Tongue (tissue), 2 donors: ENCODE results near the gene IQCF6. TPM values are rescaled to one million over a fixed set of nuclear protein-coding genes. Genes with fewer than 3 reads are reported as not detected.
"Not testable (repeated sequence)": the region's sequence is repeated elsewhere in the genome, so short reads cannot be mapped to it uniquely, and the experiment has no call there.

ENCODE experiments used
- DNase-seq: peaks from one replicate; pipeline ENCODE4 v3.0.0-alpha.2; 2015
- total RNA-seq: library from RNA; depleted of rRNA; stranded (reverse); fragments of >200 nt; gene quantifications from one replicate; pipeline ENCODE4 v1.2.3, GENCODE V29; 2014

Gene IQCF6
- total RNA-seq, 1 donor from 2014 or later: not detected

DNA sequence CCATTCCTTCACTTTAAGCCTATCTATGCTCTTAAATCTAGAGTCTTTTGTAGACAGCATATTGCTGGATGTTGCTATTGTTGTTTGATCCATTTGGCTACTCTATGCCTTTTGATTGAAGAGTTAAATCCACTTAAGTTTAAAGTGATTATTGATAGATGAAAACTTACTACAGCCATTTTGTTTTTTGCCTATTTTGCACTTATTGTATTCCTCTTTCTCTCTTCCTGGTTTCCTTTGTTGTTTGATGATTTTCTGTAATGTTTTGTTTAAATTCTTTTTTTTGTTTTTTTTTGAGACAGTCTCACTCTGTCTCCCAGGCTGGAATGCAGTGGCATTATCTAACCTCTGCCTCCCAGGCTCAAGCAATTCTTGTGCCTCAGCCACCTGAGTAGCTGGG lies 19.8 kb downstream of the IQCF6 start:
- DNase-seq: no peak

DNA sequence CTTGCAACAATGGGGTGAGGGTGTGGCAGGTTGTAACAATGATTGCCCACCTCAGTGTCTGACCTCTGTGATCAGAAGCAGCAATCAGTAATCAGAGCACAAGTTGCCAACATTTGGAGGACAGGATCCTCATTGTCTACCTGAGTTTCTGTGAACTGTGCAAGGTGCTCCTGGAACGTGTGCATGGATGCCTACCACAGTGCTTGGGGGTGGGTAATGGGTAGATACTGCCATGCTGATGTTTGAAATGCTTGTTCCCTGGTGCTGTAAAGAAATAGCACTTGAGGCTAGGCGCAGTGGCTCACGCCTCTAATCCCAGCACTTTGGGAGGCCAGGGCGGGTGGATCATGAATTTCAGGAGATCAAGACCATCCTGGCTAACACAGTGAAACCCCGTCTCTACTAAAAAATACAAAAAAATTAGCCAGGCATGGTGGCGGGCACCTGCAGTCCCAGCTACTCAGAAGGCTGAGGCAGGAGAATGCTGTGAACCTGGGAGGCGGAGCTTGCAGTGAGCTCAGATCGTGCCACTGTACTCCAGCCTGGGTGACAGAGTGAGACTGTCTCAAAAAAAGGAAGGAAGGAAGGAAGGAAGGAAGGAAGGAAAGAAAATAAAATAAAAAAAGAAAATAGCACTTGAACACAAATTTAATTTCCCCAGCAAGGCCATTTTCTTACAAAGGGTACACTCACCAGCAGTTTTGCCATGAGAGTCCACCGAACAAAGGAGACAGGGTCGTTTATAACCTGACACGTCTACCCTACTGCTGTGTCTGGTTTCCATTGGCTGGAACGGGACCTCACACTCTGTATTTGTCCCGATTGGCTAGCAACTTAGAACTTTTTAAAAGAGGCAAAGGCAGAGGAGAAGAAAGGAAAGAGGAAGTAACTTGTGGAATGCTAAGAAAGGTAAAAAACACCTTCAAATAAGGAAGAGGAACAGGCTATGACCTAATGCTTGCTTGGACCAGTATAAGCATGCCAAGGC lies 25.0 kb downstream of the IQCF6 start:
- DNase-seq: not testable (repeated sequence)

DNA sequence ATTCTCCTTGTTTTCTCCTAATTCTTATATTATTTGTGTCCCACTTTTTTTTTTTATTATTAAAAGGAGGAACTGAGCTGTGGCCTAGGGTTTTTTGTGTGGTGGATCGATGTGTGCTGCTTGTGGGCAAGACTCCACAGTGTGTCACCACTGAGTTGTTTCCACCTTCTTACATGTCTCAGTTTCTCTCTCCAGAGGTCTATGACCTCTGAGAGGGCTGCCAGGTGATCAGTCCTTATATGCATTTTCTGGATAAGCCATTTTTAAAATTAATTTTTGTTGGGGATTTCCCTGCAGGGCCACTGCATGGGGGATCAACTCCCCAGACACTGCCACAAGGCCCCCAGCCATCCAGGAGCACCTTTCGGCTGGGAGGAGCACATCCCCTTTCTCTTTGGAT lies 27.8 kb downstream of the IQCF6 start:
- no peak for DNase-seq

- DNase-seq: no peak
Observed at GRCh38 chr3:51750878-51751277, 28.2 kb downstream of the IQCF6 start.

- no peak for DNase-seq
Observed at GRCh38 chr3:51748327-51748726, 30.7 kb downstream of the IQCF6 start.

- DNase-seq: no peak
Observed at GRCh38 chr3:51747840-51748239, 31.2 kb downstream of the IQCF6 start.

- DNase-seq: not testable (repeated sequence)
Observed at GRCh38 chr3:51742978-51743377, 36.1 kb downstream of the IQCF6 start.

GRCh38 chr3:51742320-51742719 lies 36.7 kb downstream of the IQCF6 start:
- DNase-seq: not testable (repeated sequence)

DNA sequence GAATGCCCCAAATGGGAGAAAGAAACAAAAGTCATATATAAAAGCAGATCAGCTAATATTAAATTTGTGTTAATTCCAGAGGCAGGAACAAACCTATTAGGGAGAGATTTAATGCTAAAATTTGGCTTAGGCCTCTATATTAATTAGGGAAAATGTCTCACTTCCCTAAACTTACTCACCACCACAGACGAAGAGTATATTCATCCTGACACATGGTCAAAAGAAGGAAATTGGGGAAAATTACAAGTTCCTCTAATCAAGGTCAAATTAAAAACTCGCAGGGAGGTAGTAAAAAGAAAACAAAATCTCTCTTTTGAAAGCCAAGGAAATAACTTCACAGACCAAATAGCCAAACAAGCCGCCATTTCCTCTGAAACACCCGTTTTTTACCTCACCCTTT lies 39.9 kb downstream of the IQCF6 start:
- DNase-seq: no peak

DNA sequence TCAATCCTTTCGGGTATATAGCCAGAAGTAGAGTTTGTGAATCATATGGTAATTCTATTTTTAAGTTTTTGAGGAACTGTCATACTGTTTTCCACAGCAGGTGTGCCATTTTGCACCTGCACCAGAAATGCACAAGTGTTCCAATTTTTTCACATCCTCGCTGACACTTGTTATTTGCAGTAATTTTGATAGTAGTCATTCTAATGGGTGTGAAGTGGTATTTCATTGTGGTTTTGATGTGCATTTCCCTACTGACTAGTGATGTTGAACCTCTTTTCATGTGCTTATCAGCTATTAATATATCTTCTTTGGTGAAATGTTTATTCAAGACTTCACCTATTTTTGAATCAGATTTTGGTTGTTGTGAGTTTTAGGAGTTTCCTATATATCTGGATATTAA lies 43.1 kb downstream of the IQCF6 start:
- DNase-seq: no peak

DNA sequence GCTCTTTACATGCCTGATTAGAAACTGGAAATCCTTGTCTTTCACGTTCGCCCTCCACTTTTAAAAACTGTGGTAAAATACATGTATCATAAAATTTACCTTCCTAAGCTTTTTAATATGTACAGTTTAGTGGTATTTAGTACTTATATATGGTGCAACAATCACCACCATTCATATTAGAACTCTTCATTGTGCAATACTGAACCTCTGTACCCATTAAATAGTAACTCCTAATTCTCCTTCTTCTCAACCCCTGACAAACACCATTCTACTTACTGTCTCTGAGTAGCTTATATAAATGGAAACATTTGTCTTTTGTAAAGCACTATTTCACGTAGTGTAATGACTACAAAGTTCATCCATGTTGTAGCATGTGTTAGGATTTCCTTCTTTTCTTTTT lies 44.0 kb downstream of the IQCF6 start:
- DNase-seq: no peak

- DNase-seq: no peak
Observed at GRCh38 chr3:51734572-51734907, 44.5 kb downstream of the IQCF6 start.

GRCh38 chr3:51733859-51734571 lies 45.0 kb downstream of the IQCF6 start:
- no peak for DNase-seq

DNA sequence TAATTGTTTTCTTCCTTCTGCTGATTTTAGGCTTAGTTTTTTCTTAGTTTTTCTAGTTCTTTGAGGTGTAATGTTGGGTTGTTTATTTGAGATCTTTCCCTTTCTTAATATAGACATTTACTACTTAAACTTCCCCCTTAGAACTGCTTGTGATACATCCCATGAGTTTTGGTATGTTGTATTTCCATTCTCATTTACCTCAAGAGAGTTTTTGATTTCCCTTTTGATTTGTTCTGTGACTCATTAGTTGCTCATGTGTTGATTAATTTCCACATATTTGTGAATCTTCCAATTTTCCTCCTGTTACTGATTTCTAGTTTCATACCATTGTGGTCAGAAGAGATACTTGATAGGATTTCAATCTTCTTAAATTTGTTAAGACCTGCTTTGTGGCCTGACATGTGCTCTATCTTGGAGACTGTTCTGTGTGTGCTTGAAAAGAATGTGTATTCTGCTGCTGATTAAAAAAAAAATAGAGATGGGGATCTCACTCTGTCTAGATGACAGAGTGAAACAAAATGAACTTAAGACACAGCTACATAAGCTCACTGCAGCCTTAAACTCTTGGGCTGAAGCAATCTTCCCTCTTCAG lies 49.9 kb downstream of the IQCF6 start:
- no peak for DNase-seq

Other genes with a start within 250 kb of the IQCF6 start
- gene RAD54L2, start 240.5 kb downstream of the IQCF6 start, total RNA-seq: 14.6 TPM
- gene TEX264, start 108.0 kb downstream of the IQCF6 start, total RNA-seq: 37.6 TPM
- gene GRM2, start 72.2 kb downstream of the IQCF6 start, total RNA-seq: 0.21 TPM
- not detected for gene IQCF2, start 82.4 kb upstream of the IQCF6 start, total RNA-seq
- gene IQCF5, start 96.4 kb upstream of the IQCF6 start, total RNA-seq: not detected
- not detected for gene IQCF1, start 124.1 kb upstream of the IQCF6 start, total RNA-seq
- gene RRP9, start 162.7 kb upstream of the IQCF6 start, total RNA-seq: 9.3 TPM
- 4.5 TPM for gene PARP3, start 163.1 kb upstream of the IQCF6 start, total RNA-seq
- gene GPR62, start 176.1 kb upstream of the IQCF6 start, total RNA-seq: 0.41 TPM
- gene PCBP4, start 188.2 kb upstream of the IQCF6 start, total RNA-seq: 58.0 TPM
- gene ABHD14B, start 194.8 kb upstream of the IQCF6 start, total RNA-seq: 8.7 TPM
- gene ABHD14A, start 195.8 kb upstream of the IQCF6 start, total RNA-seq: 14.1 TPM
- gene ACY1, start 204.3 kb upstream of the IQCF6 start, total RNA-seq: 16.8 TPM
- gene RPL29, start 216.7 kb upstream of the IQCF6 start, total RNA-seq: 1,069 TPM